Measurements from ENCODE around the gene NUAK1.

- TF ChIP-seq EZH2phosphoT487 (IDR thresholded peaks at IDR 0.05; ENCODE audit: borderline replicate concordance): no peak
- no peak for TF ChIP-seq EZH2 (IDR thresholded peaks at IDR 0.05)
- TF ChIP-seq CTCF (IDR thresholded peaks at IDR 0.05 in 2 of 3, conservative IDR thresholded peaks at IDR 0.05 in 1 of 3; ENCODE audit: borderline replicate concordance in 1 of 3, insufficient read depth in 1 of 3, low read depth in 2 of 3, low read length in 2 of 3): no peak
- no peak for TF ChIP-seq REST (IDR thresholded peaks at IDR 0.05; ENCODE audit: low read depth)
- no peak for TF ChIP-seq CEBPB (IDR thresholded peaks at IDR 0.05; ENCODE audit: low read depth)
- TF ChIP-seq POLR2AphosphoS5 (IDR thresholded peaks at IDR 0.05; ENCODE audit: low read depth, low read length): no peak
- TF ChIP-seq SRF (IDR thresholded peaks at IDR 0.05; ENCODE audit: low read depth): no peak
- TF ChIP-seq POLR2A (IDR thresholded peaks at IDR 0.05; ENCODE audit: borderline replicate concordance, extremely low read depth, insufficient read depth, insufficient read length): no peak
- TF ChIP-seq ZNF274 (IDR thresholded peaks at IDR 0.05; ENCODE audit: low read depth, low read length): no peak
- no peak for TF ChIP-seq MAX (IDR thresholded peaks at IDR 0.05)
Observed at GRCh38 chr12:106187842-106188241, 49.1 kb upstream of the NUAK1 start.

Data from HCT116 (cell line).